SH-SY5Y (cell line): Measurements from ENCODE around the gene STK17B.

Source experiments
- GATA2 ChIP-seq: IDR thresholded peaks from 2 replicates; pipeline ENCODE4 v1.6.1; 2011; ENCODE audit warnings: mild to moderate bottlenecking, low read depth, low read length
- GATA3 ChIP-seq: IDR thresholded peaks from 2 replicates; pipeline ENCODE4 v1.6.1; 2011; ENCODE audit warnings: low read depth, mild to moderate bottlenecking, low read length, moderate library complexity

GRCh38 chr2:196125596-196125995 lies 45.8 kb downstream of the STK17B start:
- no peak for TF ChIP-seq GATA2
- TF ChIP-seq GATA3, result no peak
